Astrocyte (in vitro differentiated cells and primary cell): ENCODE results near the gene KLK12.

Experiments
- CTCF ChIP-seq: IDR thresholded peaks from 2 replicates; pipeline ENCODE4 v1.5.1; 2011; ENCODE audit warnings: low read depth, mild to moderate bottlenecking, inconsistent platforms, low read length, moderate library complexity; ENCODE audit not compliant: insufficient read depth
- EZH2 ChIP-seq: IDR thresholded peaks from 2 replicates; pipeline ENCODE4 v1.6.1; 2012; ENCODE audit warnings: mild to moderate bottlenecking, low read length, inconsistent platforms; ENCODE audit not compliant: insufficient read depth

- TF ChIP-seq CTCF (no peak), EZH2 (no peak)
Measured at GRCh38 chr19:50994129-50994528, 40.7 kb downstream of the KLK12 start.
